GM19438 (cell line): ENCODE data around the gene HDAC10.
A peak's percentile ranks its signal among the peaks of the same experiment; 100 is the strongest.

Source experiments
- ATAC-seq: cut with Tn5 transposase; IDR thresholded peaks from one replicate; pipeline ENCODE4 v1.9.1; 2021; ENCODE audit warnings: low read depth; ENCODE audit not compliant: unreplicated experiment

The HDAC10 gene

GRCh38 chr22:50250555-50251476 is at the start of gene HDAC10:
Gene HDAC10, minus strand, starts transcription at chr22:50251265. Its CDS starts 233 bp downstream, at chr22:50251032.
- ATAC-seq, result peak; percentile 59

GRCh38 chr22:50300620-50301257 is 49.7 kb upstream of the HDAC10 start:
- no peak for ATAC-seq

GRCh38 chr22:50299785-50300619 is 48.9 kb upstream of the HDAC10 start:
- ATAC-seq, result no peak

- ATAC-seq, result no peak
Measured at GRCh38 chr22:50298937-50299784, 48.1 kb upstream of the HDAC10 start.

- no peak for ATAC-seq
Measured at GRCh38 chr22:50298266-50298637, 47.2 kb upstream of the HDAC10 start.

GRCh38 chr22:50297510-50298265 is 46.6 kb upstream of the HDAC10 start:
- ATAC-seq, result no peak

- no peak for ATAC-seq
Measured at GRCh38 chr22:50296658-50297490, 45.8 kb upstream of the HDAC10 start.

- no peak for ATAC-seq
Measured at GRCh38 chr22:50294319-50294656, 43.2 kb upstream of the HDAC10 start.

- ATAC-seq, result no peak
Measured at GRCh38 chr22:50293441-50294318, 42.6 kb upstream of the HDAC10 start.

GRCh38 chr22:50292643-50293440 is 41.8 kb upstream of the HDAC10 start:
- no peak for ATAC-seq

GRCh38 chr22:50289942-50290630 is 39.0 kb upstream of the HDAC10 start:
- no peak for ATAC-seq

- no peak for ATAC-seq
Measured at GRCh38 chr22:50289151-50289941, 38.3 kb upstream of the HDAC10 start.

- no peak for ATAC-seq
Measured at GRCh38 chr22:50287731-50288130, 36.7 kb upstream of the HDAC10 start.

GRCh38 chr22:50286701-50287318 is 35.7 kb upstream of the HDAC10 start:
- ATAC-seq, result no peak

GRCh38 chr22:50286275-50286674 is 35.2 kb upstream of the HDAC10 start:
- no peak for ATAC-seq
